Left hindlimb (tissue), 1 donor: ENCODE data around the gene GFRA1.

Experiments
- DNase-seq: peaks from one replicate; pipeline ENCODE4 v3.0.0-alpha.2; 2018

GFRA1 gene

GRCh38 chr10:116270771-116271592 lies 2.0 kb downstream of the GFRA1 start:
- DNase-seq, result peak; percentile 58

GRCh38 chr10:116270126-116270770 lies 2.8 kb downstream of the GFRA1 start:
- DNase-seq, result no peak

- DNase-seq, result peak; percentile 46
These were observed 3.4 kb downstream of the GFRA1 start for GRCh38 chr10:116269619-116270018.

- no peak for DNase-seq
These were observed 4.0 kb downstream of the GFRA1 start for GRCh38 chr10:116268976-116269375.

GRCh38 chr10:116265686-116266085 lies 7.3 kb downstream of the GFRA1 start:
- DNase-seq, result no peak

GRCh38 chr10:116263870-116264655 lies 8.9 kb downstream of the GFRA1 start:
- DNase-seq, result no peak

GRCh38 chr10:116262678-116263077 lies 10.3 kb downstream of the GFRA1 start:
- DNase-seq, result no peak

GRCh38 chr10:116260599-116260998 lies 12.4 kb downstream of the GFRA1 start:
- DNase-seq, result no peak

- DNase-seq, result no peak
These were observed 13.4 kb downstream of the GFRA1 start for GRCh38 chr10:116259638-116260037.

- DNase-seq, result no peak
These were observed 15.2 kb downstream of the GFRA1 start for GRCh38 chr10:116257785-116258184.

GRCh38 chr10:116256752-116257259 lies 16.2 kb downstream of the GFRA1 start:
- no peak for DNase-seq

- DNase-seq, result no peak
These were observed 16.9 kb downstream of the GFRA1 start for GRCh38 chr10:116255886-116256751.

- DNase-seq, result no peak
These were observed 18.4 kb downstream of the GFRA1 start for GRCh38 chr10:116254422-116255155.

- DNase-seq, result no peak
These were observed 19.3 kb downstream of the GFRA1 start for GRCh38 chr10:116253716-116254115.

- no peak for DNase-seq
These were observed 21.2 kb downstream of the GFRA1 start for GRCh38 chr10:116251602-116252395.

GRCh38 chr10:116247691-116248090 lies 25.3 kb downstream of the GFRA1 start:
- DNase-seq, result no peak

- no peak for DNase-seq
These were observed 26.7 kb downstream of the GFRA1 start for GRCh38 chr10:116246263-116246662.

GRCh38 chr10:116245156-116245555 lies 27.9 kb downstream of the GFRA1 start:
- no peak for DNase-seq

- no peak for DNase-seq
These were observed 31.2 kb downstream of the GFRA1 start for GRCh38 chr10:116241642-116242410.

GRCh38 chr10:116241085-116241484 lies 31.9 kb downstream of the GFRA1 start:
- no peak for DNase-seq
